SIG-M5 treated with dmso at 0.1 percent for 504 hours (cell line): ENCODE data around the gene PPP2R2B.

ENCODE experiments used
- DNase-seq: peaks from one replicate; lab custom pipeline; 2025; ENCODE audit not compliant: unreplicated experiment; lab: John Stamatoyannopoulos, UW

PPP2R2B gene

GRCh38 chr5:146667633-146668272 lies 210.8 kb downstream of the PPP2R2B start:
- no peak for DNase-seq

GRCh38 chr5:146662229-146662628 lies 216.3 kb downstream of the PPP2R2B start:
- DNase-seq, result no peak

GRCh38 chr5:146660376-146660960 lies 218.1 kb downstream of the PPP2R2B start:
- DNase-seq, result no peak

- no peak for DNase-seq
These were observed 218.6 kb downstream of the PPP2R2B start for GRCh38 chr5:146659961-146660360.

DNA sequence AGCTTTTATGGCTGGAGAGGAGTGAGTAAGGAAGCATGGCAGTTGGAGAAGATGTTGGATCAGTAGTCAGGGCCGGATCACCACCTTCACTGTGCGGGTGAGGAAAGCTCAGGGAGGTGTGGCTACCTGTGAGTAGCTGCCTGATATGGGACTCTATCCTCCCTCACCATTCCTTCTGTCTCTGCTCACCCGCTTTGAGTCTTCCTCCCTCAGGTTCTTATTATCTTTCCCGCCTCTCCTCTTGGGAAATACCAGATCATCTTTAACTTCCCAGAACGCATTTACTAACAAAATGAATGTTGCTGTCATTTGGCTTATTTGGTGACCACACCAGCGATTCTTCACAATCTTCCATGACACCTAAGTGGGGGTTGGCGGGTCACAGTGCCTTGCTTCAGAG lies 221.9 kb downstream of the PPP2R2B start:
- DNase-seq, result no peak

DNA sequence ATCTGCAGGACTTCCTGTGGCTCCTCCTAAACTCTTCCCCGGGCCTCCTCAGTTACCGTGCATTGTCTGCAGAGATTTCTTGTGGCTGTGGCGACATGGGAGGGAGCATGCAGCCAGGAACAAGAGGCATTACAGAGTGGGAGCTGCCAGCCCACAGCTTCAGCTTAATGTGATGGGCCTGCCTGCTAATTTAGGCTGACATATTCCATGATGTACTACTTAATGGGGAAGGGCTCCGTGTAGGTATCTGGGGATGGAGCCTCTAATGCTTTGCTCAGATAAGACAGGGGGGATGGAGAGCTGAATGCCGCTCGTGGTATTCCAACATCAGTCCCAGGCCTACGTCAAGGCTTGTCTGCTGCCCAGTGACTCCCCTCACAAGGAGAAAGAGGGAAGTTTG lies 225.0 kb downstream of the PPP2R2B start:
- no peak for DNase-seq

- DNase-seq, result no peak
These were observed 226.0 kb downstream of the PPP2R2B start for GRCh38 chr5:146652547-146652946.

GRCh38 chr5:146647656-146648199 lies 230.8 kb downstream of the PPP2R2B start:
- no peak for DNase-seq

DNA sequence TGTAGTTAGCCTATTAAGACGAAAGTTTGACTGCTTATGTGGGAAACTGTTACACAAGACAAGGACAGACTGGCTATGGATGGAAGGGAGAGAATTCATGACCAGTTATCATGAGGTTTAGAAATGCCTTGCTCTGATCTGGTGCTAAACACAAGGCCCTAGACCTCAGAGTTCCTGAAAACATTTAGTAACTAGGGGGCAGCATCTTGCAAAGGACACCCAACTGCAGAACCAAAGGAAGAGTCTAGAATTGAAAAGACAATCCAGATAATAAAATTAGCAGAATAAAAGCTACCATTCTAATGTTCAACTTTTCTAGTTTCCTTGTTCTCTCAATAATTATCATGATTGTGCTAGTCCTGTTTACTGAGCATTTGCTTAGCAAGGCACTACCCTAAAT lies 232.1 kb downstream of the PPP2R2B start:
- no peak for DNase-seq

- no peak for DNase-seq
These were observed 233.2 kb downstream of the PPP2R2B start for GRCh38 chr5:146645342-146645741.

- DNase-seq, result no peak
These were observed 233.7 kb downstream of the PPP2R2B start for GRCh38 chr5:146644831-146645230.

- DNase-seq, result no peak
These were observed 234.8 kb downstream of the PPP2R2B start for GRCh38 chr5:146643776-146644175.

- DNase-seq, result no peak
These were observed 236.1 kb downstream of the PPP2R2B start for GRCh38 chr5:146642410-146642809.

DNA sequence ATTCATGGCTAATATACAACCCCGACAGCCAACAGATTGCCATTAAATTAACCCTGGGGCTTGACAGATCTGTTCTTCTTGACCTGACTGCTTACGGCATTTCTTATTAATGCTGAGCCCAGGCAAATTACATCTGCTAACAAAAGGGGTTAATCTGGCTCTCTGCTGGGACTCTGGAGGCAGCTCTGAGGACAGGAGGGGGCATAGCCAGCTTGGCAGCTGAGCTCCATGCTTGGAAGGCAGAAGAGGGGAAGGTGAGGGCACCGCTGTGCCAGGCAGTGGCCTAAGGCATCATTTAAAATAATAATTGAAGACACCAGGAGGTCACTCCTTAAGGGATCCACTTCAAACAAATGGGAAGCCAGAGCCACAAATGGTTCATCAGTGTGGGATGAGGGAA lies 236.6 kb downstream of the PPP2R2B start:
- DNase-seq, result no peak

- DNase-seq, result no peak
These were observed 238.2 kb downstream of the PPP2R2B start for GRCh38 chr5:146640285-146640896.

DNA sequence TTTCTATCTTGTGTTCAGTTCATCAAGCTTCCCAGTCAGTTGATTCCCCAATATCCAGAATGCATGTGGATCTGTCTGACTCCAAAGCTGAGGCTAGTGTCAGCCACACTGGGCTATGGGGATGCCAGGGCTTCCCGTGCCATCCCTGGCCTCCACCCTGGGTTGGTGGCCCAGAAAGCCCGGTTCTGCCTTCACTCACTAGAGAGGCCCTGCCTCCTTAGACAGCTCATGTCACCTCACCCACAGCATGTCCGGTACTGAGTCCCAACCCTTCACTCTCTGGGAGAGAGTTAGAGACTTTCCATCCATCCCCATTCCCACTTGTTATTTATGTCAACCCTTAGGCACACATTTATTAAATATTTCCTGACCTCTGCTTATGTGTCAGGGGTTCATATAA lies 243.1 kb downstream of the PPP2R2B start:
- DNase-seq, result no peak

GRCh38 chr5:146633323-146633764 lies 245.2 kb downstream of the PPP2R2B start:
- DNase-seq, result no peak

DNA sequence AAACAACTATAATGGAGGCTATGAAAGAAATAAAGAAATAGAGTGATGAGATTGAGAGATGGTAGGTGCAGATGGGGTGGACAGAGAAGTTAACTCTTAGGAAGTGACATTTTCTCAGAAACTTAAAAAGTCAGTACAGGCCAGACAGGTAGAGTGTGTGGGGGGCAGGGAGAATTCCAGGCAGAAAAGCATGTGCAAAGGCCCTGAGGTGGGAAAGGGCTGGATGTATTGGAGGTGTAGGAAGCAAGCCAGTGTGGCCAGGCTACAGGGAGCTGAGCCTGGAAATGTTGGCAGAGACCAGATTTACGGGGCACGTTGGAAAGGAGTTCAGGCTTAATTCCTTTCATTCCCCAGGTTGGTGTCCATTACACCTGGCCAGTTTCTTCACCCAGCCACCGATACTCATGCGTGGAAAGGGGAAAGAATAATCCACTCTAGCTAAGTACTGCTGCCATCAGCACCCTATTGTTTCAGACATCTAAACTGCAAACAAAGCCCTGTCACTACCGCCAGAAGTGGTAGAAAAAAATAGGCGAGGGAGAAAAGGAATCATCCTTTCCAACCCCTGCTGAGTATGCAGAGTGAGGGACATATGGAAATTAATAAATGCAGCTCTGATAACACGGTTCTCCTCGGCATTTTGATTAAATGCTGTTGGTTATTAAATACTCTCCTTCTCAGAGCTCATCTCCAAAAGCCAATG lies 245.8 kb downstream of the PPP2R2B start:
- DNase-seq, result no peak

GRCh38 chr5:146630472-146630871 lies 248.1 kb downstream of the PPP2R2B start:
- DNase-seq, result no peak

DNA sequence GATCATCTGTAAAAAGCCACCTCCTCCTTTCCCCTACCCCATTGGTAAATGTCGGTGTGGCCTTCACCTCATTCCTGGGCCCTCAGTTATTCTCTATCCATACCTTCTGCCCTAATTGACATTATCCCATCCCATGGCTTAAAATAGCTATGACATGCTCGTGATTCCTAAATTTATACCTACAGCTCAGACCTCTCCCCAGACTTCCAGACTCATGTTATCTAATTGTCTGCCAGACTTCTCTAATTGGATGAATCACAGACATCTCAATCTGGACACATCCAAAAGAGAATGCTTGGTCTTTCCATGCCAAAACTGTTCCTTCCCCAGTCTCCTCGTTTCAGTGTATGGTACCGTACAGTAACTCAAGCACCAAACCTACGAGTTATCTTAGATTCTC lies 249.6 kb downstream of the PPP2R2B start:
- no peak for DNase-seq

DNA sequence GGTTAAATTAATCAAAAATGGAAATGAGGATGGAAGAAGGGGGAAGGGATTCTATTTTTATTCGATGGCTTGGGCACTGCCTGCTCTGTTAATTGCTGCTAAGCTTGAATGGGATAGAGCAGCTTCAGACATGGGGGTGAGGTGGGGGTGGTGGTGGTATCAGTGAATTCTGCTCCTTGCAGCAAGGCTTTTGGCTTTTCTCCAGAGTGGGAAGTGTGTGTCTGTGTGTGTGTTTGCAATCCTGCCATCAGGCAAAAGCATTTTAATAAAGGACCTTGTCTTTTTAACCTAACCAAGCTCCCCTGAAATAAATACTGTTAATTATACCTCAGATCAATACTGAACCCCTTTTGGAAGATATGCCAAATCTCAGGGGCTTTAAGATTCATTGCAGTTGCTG lies 251.6 kb downstream of the PPP2R2B start:
- no peak for DNase-seq

- DNase-seq, result no peak
These were observed 254.4 kb downstream of the PPP2R2B start for GRCh38 chr5:146624179-146624578.
